Prostate gland (tissue), 2 donors: ENCODE measurements around the gene ENTPD8. TPM values are rescaled to one million over a fixed set of nuclear protein-coding genes. Genes with fewer than 3 reads are reported as not detected.

Source experiments
- DNase-seq: peaks from one replicate; pipeline ENCODE4 v3.0.0-alpha.2; 2019; ENCODE audit warnings: low spot score
- H3K27ac ChIP-seq, 2 donors: fragments of 200-600 bp; sonication (generic); 2 replicates each; pipeline ENCODE4 v1.5.1; 2017 to 2019
- H3K27me3 ChIP-seq: fragments of 200-600 bp; sonication (generic); replicated peaks from 2 replicates; pipeline ENCODE4 v1.5.1; 2019; ENCODE audit not compliant: insufficient read depth
- H3K36me3 ChIP-seq, 2 donors: fragments of 200-600 bp; sonication (generic); 1 replicate in 1 of 2; 2 replicates in 1 of 2; pipeline versions ENCODE4 v1.5.1 to v1.8.1; 2017 to 2019
- H3K4me1 ChIP-seq: fragments of 200-600 bp; sonication (generic); replicated peaks from 2 replicates; pipeline ENCODE4 v1.5.1; 2019
- H3K4me3 ChIP-seq, 2 donors: fragments of 200-600 bp; sonication (generic); 2 replicates each; pipeline ENCODE4 v1.5.1; 2017 to 2019
- H3K9me3 ChIP-seq: fragments of 200-600 bp; sonication (generic); 2 replicates; pipeline ENCODE4 v1.5.1; 2017
- POLR2A ChIP-seq: fragments of 450-650 bp; IDR thresholded peaks from one replicate; pipeline ENCODE4 v1.6.1; 2016; ENCODE audit warnings: antibody characterized with exemption, mild to moderate bottlenecking
- POLR2AphosphoS5 ChIP-seq: sonication (generic); formaldehyde crosslinking; IDR thresholded peaks from one replicate; pipeline ENCODE4 v1.6.1; 2017; ENCODE audit warnings: antibody characterized with exemption
- WGBS: methylation state at CpG from one replicate; pipeline ENCODE4 v1.1.5; 2018; 5-methylcytosine and 5-hydroxymethylcytosine counted together
- intact Hi-C: fragments of 100-400 bp; cut with DNase I; formaldehyde crosslinking; loops from one replicate; pipeline ENCODE4 v1.14.2; 2022
- total RNA-seq, 2 donors: library from RNA; depleted of rRNA; stranded (reverse); fragments of >200 nt; gene quantifications; one replicate each; pipeline ENCODE4 v1.1.0, GENCODE V29; 2016
- TF ChIP-seq, protein P1 (sequence below), 4 experiments: fragments of 200-600 bp in 2 of 4; fragments of 450-650 bp in 2 of 4; sonication (generic) in 2 of 4; IDR thresholded peaks; 1 replicate in 3 of 4; 2 replicates in 1 of 4; pipeline ENCODE4 v1.5.1; 2016 to 2019; ENCODE audit warnings: antibody characterized with exemption in 4 of 4, mild to moderate bottlenecking in 2 of 4, moderate library complexity in 2 of 4

ENTPD8 gene, protein sequence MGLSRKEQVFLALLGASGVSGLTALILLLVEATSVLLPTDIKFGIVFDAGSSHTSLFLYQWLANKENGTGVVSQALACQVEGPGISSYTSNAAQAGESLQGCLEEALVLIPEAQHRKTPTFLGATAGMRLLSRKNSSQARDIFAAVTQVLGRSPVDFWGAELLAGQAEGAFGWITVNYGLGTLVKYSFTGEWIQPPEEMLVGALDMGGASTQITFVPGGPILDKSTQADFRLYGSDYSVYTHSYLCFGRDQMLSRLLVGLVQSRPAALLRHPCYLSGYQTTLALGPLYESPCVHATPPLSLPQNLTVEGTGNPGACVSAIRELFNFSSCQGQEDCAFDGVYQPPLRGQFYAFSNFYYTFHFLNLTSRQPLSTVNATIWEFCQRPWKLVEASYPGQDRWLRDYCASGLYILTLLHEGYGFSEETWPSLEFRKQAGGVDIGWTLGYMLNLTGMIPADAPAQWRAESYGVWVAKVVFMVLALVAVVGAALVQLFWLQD
- total RNA-seq = 1 to 10 TPM; 1.8 TPM

DNA sequence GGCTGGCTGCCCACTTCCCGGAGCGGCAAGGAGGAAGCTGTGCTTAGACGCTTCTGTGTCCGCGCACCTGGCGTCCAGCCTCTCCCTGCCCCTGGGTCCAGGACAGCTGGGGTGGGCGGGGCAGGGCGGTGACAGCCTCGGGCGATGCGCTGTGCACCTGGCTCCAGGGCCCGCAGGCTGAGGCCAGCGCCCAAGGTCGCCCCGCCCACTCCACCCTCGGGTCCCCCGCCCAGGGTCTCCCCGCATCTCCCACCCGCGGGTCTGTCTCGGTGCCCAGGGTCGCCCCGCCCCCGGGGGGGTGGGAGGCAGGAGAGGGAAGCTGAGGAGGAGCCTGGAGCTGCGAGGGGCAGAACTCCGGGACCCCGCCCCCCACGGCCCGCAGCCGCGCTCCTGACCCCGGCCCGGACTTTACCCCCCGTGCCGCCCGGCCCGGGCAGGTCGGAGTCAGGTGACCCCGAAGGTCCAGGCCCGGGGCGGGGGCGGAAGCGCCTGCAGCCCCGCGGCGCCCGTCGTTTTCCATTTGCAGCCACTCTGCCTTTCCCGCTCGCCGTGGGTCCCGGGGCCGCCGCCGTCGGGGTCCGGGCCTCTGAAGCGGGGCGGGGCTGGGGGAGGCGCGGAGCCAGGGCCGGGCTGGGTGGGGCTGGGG, at the start of gene ENTPD8:
Gene ENTPD8 (minus strand): TSS at position 69 of the 646 bp plus-strand sequence. CDS start 3,072 bp downstream, outside the sequence.
- intact Hi-C loops = no loop called here
- H3K4me3 ChIP-seq = peak within 1 kb of the TSS; percentile 22 to 35
- no peaks in the 10 kb centered on the region for H3K4me1 ChIP-seq
- DNase-seq = no peak
- H3K9me3 ChIP-seq = no peaks in the 10 kb centered on the region
- no peaks in the 10 kb centered on the region for H3K27me3 ChIP-seq
- no peak within 1 kb of the TSS for H3K27ac ChIP-seq
- 0% methylated on average over 16 of the region's 62 CpGs for WGBS
- TF ChIP-seq, protein P1, sequence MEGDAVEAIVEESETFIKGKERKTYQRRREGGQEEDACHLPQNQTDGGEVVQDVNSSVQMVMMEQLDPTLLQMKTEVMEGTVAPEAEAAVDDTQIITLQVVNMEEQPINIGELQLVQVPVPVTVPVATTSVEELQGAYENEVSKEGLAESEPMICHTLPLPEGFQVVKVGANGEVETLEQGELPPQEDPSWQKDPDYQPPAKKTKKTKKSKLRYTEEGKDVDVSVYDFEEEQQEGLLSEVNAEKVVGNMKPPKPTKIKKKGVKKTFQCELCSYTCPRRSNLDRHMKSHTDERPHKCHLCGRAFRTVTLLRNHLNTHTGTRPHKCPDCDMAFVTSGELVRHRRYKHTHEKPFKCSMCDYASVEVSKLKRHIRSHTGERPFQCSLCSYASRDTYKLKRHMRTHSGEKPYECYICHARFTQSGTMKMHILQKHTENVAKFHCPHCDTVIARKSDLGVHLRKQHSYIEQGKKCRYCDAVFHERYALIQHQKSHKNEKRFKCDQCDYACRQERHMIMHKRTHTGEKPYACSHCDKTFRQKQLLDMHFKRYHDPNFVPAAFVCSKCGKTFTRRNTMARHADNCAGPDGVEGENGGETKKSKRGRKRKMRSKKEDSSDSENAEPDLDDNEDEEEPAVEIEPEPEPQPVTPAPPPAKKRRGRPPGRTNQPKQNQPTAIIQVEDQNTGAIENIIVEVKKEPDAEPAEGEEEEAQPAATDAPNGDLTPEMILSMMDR (IDR thresholded peaks at IDR 0.05) = no peak
- TF ChIP-seq POLR2AphosphoS5 (no peak), POLR2A (no peak)
- H3K36me3 ChIP-seq = no peaks in the 10 kb centered on the region

DNA sequence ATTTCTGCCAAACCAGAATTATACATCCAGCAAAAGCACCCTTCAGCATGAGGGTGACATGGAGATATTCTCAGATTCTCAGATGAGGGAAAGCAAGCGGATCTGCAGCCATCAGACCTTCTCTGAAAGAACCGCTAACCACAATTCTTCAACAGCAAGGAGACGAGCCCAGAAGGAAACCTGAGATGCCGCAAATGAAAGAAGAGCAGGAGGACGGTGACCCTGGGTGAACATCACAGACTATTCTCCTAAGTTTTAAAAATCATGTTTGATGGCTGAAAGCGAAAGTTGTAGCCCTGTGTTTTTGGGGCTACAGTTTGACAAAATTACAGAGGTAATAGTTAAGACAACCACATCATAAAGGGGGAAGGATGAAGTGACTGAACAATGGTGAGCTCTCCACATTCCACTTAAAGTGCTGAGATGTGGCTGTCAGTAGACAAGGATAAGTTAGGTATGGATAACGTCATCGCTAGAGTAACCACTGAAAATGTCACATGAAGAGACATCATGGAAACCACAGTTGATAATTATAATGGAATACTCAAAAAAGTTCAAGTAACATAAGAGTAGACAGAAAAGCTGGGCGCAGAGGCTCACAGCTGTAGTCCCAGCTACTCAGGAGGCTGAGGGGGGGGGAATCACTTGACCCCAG, 49.5 kb upstream of the ENTPD8 start:
- no peak for TF ChIP-seq POLR2A
- TF ChIP-seq POLR2AphosphoS5 = no peak
- TF ChIP-seq, protein P1 (IDR thresholded peaks at IDR 0.05) = no peak
- intact Hi-C loops = no loop called here
- 85% methylated on average over 9 of the region's 9 CpGs for WGBS
- Histone ChIP-seq H3K4me3 (no peak overlapping the region), H3K9me3 (no peaks in the 10 kb centered on the region), H3K36me3 (no peaks in the 10 kb centered on the region), H3K27me3 (no peaks in the 10 kb centered on the region), H3K4me1 (no peaks in the 10 kb centered on the region), H3K27ac (no peak overlapping the region)
- DNase-seq = no peak

DNA sequence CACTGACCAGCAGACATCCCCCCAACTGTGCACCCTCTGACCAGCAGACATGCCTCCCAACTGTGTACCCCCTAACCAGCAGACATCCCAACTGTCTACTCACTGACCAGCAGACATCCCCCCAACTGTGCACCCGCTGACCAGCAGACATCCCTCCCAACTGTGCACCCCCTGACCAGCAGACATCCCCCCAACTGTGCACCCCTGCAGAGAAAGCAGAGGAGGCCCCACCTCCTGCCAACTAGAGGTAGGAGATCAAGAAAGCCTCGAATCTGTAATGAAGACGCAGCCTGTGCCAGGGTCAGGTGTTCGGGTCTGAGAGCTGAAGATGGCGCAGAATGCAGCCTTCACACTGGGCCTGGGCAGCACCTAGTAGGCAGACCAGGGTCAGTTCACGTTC, 47.7 kb upstream of the ENTPD8 start:
- Histone ChIP-seq H3K36me3 (no peaks in the 10 kb centered on the region), H3K27me3 (no peaks in the 10 kb centered on the region), H3K4me3 (no peak overlapping the region), H3K9me3 (no peaks in the 10 kb centered on the region), H3K27ac (no peak overlapping the region), H3K4me1 (no peaks in the 10 kb centered on the region)
- intact Hi-C loops = no loop called here
- TF ChIP-seq POLR2AphosphoS5 = no peak
- TF ChIP-seq, protein P1 (IDR thresholded peaks at IDR 0.05) = no peak
- no peak for TF ChIP-seq POLR2A
- DNase-seq = no peak
- WGBS = 95% methylated on average over 6 of the region's 6 CpGs

DNA sequence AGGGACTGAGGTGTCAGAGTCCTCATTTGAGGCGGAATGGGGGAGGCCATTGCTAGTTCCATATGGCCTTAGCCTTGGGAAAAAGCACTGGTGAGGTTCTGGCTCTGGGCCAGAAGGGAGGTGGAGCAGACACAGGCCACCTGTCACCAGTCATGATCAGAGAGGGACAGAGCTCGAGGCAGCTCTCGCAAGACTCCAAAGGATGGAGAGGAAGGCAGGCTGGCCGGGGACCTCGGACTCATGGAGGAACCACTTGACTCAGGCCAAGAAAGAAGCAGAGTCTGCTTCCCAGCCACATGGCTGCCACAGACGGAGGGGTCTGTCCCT, 47.1 kb upstream of the ENTPD8 start:
- Histone ChIP-seq H3K4me1 (no peaks in the 10 kb centered on the region), H3K27ac (no peak overlapping the region), H3K36me3 (no peaks in the 10 kb centered on the region), H3K9me3 (no peaks in the 10 kb centered on the region), H3K4me3 (no peak overlapping the region), H3K27me3 (no peaks in the 10 kb centered on the region)
- WGBS = 76% methylated on average over 6 of the region's 6 CpGs
- no peak for DNase-seq
- TF ChIP-seq POLR2AphosphoS5 (no peak), POLR2A (no peak)
- TF ChIP-seq, protein P1 (IDR thresholded peaks at IDR 0.05) = no peak
- intact Hi-C loops = no loop called here
